T-helper 1 cell (primary cell): ENCODE measurements around the gene ADAM11.
A peak's percentile ranks its signal among the peaks of the same experiment; 100 is the strongest.
"Not testable (repeated sequence)": the region's sequence is repeated elsewhere in the genome, so short reads cannot be mapped to it uniquely, and the experiment has no call there.

ENCODE experiments used
- DNase-seq, 5 donors: peaks; one replicate each; pipeline ENCODE4 v3.0.0-alpha.2; 2012 to 2020

The ADAM11 gene

GRCh38 chr17:44797802-44798201 is 39.0 kb downstream of the ADAM11 start:
- DNase-seq = no peak

GRCh38 chr17:44798356-44798755 is 39.6 kb downstream of the ADAM11 start:
- no peak for DNase-seq

- no peak for DNase-seq
Measured at GRCh38 chr17:44801880-44802279, 43.1 kb downstream of the ADAM11 start.

- DNase-seq = no peak
Measured at GRCh38 chr17:44804302-44805089, 45.7 kb downstream of the ADAM11 start.

- DNase-seq = no peak
Measured at GRCh38 chr17:44807093-44807816, 48.5 kb downstream of the ADAM11 start.

- no peak for DNase-seq
Measured at GRCh38 chr17:44807817-44808155, 49.0 kb downstream of the ADAM11 start.

GRCh38 chr17:44808156-44808555 is 49.4 kb downstream of the ADAM11 start:
- DNase-seq = no peak

- not testable (repeated sequence) for DNase-seq
Measured at GRCh38 chr17:44808656-44809388, 50.0 kb downstream of the ADAM11 start.

- no peak for DNase-seq
Measured at GRCh38 chr17:44812263-44812662, 53.5 kb downstream of the ADAM11 start.

- DNase-seq = not testable (repeated sequence)
Measured at GRCh38 chr17:44818508-44818907, 59.7 kb downstream of the ADAM11 start.

GRCh38 chr17:44820631-44821212 is 61.9 kb downstream of the ADAM11 start:
- no peak for DNase-seq

- DNase-seq = not testable (repeated sequence)
Measured at GRCh38 chr17:44825236-44825635, 66.4 kb downstream of the ADAM11 start.

- DNase-seq = no peak
Measured at GRCh38 chr17:44826123-44826790, 67.5 kb downstream of the ADAM11 start.

- no peak for DNase-seq
Measured at GRCh38 chr17:44827863-44828262, 69.1 kb downstream of the ADAM11 start.

- peak in 1 of 5 donors; percentile 8 for DNase-seq
Measured at GRCh38 chr17:44828919-44829522, 70.2 kb downstream of the ADAM11 start.

GRCh38 chr17:44829523-44830358 is 71.0 kb downstream of the ADAM11 start, which contains the start of gene GJC1:
Gene GJC1 (minus strand): TSS chr17:44830287. CDS start chr17:44805817, 24,470 bp downstream.
- DNase-seq = peak in 1 of 5 donors; percentile 5

GRCh38 chr17:44830359-44831288 is 71.8 kb downstream of the ADAM11 start:
- DNase-seq = peak in 1 of 5 donors; percentile 4

- no peak for DNase-seq
Measured at GRCh38 chr17:44831371-44831770, 72.6 kb downstream of the ADAM11 start.
